ENCODE results near the gene CDC5L. TPM values are rescaled to one million over a fixed set of nuclear protein-coding genes. Genes with fewer than 3 reads are reported as not detected.

Gene CDC5L
- total and polyA plus RNA-seq, 2 experiments from 2014 or later: 27.0 to 32.5 TPM

DNA sequence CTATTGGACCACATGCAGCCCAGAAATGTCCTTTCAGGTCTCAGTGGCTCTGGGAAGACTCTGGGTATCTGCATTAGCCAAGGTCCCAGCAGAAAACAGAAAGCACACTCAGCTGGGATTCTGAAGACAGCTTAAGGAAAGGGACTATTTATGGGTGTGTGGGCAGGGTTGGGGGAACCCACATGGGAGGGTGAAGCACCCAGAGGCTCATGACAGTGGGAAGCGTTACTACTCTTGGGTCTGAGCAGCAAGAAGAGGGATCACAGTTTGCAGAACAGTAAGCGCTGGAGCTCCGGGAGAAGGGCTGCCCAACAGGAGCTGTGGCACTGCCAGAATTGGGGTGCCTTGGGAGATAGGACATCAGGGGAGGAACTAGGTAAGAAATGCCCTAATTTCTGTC is 12.4 kb upstream of the CDC5L start:
- Histone ChIP-seq H3K27ac (ENCODE audit: low read depth) (no peak overlapping the region), H3K27me3 (ENCODE audit: insufficient read depth) (no peaks in the 10 kb centered on the region), H2AFZ (peak overlapping the region; percentile 43; the same call in 1 of the 2 replicates), H3K9me2 (ENCODE audit: insufficient read depth) (no peaks in the 10 kb centered on the region), H3K36me3 (ENCODE audit: insufficient read depth) (no peaks in the 10 kb centered on the region), H3K79me2 (replicated peaks; ENCODE audit: insufficient read depth) (no peaks in the 10 kb centered on the region), H4K20me1 (replicated peaks; ENCODE audit: insufficient read depth) (no peaks in the 10 kb centered on the region), H3K4me1 (ENCODE audit: insufficient read depth) (no peaks in the 10 kb centered on the region), H3K4me3 (no peak overlapping the region), H3F3A (replicated peaks; ENCODE audit: low read depth) (no peaks in the 10 kb centered on the region), H3K4me2 (no peak overlapping the region)
- TF ChIP-seq, protein P1, sequence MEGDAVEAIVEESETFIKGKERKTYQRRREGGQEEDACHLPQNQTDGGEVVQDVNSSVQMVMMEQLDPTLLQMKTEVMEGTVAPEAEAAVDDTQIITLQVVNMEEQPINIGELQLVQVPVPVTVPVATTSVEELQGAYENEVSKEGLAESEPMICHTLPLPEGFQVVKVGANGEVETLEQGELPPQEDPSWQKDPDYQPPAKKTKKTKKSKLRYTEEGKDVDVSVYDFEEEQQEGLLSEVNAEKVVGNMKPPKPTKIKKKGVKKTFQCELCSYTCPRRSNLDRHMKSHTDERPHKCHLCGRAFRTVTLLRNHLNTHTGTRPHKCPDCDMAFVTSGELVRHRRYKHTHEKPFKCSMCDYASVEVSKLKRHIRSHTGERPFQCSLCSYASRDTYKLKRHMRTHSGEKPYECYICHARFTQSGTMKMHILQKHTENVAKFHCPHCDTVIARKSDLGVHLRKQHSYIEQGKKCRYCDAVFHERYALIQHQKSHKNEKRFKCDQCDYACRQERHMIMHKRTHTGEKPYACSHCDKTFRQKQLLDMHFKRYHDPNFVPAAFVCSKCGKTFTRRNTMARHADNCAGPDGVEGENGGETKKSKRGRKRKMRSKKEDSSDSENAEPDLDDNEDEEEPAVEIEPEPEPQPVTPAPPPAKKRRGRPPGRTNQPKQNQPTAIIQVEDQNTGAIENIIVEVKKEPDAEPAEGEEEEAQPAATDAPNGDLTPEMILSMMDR (conservative IDR thresholded peaks at IDR 0.05; ENCODE audit: low read depth in 2 of 2): no peak
- TF ChIP-seq ZNF114 (CRISPR knock-in tag; IDR thresholded peaks at IDR 0.05) (no peak), CREB1 (CRISPR knock-in tag; IDR thresholded peaks at IDR 0.05; ENCODE audit: low read depth) (no peak), EZH2 (IDR thresholded peaks at IDR 0.05; ENCODE audit: low read depth, unreplicated experiment) (no peak), POLR2AphosphoS5 (IDR thresholded peaks at IDR 0.05; ENCODE audit: low read depth) (no peak), NANOG (IDR thresholded peaks at IDR 0.05; ENCODE audit: borderline replicate concordance) (no peak), STAT1 (IDR thresholded peaks at IDR 0.05; ENCODE audit: unreplicated experiment) (no peak), EZH2phosphoT487 (IDR thresholded peaks at IDR 0.05; ENCODE audit: unreplicated experiment) (no peak), ZNF331 (CRISPR knock-in tag; IDR thresholded peaks at IDR 0.05; ENCODE audit: low read depth) (no peak), JUNB (IDR thresholded peaks at IDR 0.05; ENCODE audit: unreplicated experiment) (no peak)
- TF ChIP-seq, protein P2, sequence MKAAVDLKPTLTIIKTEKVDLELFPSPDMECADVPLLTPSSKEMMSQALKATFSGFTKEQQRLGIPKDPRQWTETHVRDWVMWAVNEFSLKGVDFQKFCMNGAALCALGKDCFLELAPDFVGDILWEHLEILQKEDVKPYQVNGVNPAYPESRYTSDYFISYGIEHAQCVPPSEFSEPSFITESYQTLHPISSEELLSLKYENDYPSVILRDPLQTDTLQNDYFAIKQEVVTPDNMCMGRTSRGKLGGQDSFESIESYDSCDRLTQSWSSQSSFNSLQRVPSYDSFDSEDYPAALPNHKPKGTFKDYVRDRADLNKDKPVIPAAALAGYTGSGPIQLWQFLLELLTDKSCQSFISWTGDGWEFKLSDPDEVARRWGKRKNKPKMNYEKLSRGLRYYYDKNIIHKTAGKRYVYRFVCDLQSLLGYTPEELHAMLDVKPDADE (IDR thresholded peaks at IDR 0.05): no peak
- TF ChIP-seq, protein P3, sequence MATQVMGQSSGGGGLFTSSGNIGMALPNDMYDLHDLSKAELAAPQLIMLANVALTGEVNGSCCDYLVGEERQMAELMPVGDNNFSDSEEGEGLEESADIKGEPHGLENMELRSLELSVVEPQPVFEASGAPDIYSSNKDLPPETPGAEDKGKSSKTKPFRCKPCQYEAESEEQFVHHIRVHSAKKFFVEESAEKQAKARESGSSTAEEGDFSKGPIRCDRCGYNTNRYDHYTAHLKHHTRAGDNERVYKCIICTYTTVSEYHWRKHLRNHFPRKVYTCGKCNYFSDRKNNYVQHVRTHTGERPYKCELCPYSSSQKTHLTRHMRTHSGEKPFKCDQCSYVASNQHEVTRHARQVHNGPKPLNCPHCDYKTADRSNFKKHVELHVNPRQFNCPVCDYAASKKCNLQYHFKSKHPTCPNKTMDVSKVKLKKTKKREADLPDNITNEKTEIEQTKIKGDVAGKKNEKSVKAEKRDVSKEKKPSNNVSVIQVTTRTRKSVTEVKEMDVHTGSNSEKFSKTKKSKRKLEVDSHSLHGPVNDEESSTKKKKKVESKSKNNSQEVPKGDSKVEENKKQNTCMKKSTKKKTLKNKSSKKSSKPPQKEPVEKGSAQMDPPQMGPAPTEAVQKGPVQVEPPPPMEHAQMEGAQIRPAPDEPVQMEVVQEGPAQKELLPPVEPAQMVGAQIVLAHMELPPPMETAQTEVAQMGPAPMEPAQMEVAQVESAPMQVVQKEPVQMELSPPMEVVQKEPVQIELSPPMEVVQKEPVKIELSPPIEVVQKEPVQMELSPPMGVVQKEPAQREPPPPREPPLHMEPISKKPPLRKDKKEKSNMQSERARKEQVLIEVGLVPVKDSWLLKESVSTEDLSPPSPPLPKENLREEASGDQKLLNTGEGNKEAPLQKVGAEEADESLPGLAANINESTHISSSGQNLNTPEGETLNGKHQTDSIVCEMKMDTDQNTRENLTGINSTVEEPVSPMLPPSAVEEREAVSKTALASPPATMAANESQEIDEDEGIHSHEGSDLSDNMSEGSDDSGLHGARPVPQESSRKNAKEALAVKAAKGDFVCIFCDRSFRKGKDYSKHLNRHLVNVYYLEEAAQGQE (IDR thresholded peaks at IDR 0.05; ENCODE audit: unreplicated experiment): no peak
- TF ChIP-seq, protein P4, sequence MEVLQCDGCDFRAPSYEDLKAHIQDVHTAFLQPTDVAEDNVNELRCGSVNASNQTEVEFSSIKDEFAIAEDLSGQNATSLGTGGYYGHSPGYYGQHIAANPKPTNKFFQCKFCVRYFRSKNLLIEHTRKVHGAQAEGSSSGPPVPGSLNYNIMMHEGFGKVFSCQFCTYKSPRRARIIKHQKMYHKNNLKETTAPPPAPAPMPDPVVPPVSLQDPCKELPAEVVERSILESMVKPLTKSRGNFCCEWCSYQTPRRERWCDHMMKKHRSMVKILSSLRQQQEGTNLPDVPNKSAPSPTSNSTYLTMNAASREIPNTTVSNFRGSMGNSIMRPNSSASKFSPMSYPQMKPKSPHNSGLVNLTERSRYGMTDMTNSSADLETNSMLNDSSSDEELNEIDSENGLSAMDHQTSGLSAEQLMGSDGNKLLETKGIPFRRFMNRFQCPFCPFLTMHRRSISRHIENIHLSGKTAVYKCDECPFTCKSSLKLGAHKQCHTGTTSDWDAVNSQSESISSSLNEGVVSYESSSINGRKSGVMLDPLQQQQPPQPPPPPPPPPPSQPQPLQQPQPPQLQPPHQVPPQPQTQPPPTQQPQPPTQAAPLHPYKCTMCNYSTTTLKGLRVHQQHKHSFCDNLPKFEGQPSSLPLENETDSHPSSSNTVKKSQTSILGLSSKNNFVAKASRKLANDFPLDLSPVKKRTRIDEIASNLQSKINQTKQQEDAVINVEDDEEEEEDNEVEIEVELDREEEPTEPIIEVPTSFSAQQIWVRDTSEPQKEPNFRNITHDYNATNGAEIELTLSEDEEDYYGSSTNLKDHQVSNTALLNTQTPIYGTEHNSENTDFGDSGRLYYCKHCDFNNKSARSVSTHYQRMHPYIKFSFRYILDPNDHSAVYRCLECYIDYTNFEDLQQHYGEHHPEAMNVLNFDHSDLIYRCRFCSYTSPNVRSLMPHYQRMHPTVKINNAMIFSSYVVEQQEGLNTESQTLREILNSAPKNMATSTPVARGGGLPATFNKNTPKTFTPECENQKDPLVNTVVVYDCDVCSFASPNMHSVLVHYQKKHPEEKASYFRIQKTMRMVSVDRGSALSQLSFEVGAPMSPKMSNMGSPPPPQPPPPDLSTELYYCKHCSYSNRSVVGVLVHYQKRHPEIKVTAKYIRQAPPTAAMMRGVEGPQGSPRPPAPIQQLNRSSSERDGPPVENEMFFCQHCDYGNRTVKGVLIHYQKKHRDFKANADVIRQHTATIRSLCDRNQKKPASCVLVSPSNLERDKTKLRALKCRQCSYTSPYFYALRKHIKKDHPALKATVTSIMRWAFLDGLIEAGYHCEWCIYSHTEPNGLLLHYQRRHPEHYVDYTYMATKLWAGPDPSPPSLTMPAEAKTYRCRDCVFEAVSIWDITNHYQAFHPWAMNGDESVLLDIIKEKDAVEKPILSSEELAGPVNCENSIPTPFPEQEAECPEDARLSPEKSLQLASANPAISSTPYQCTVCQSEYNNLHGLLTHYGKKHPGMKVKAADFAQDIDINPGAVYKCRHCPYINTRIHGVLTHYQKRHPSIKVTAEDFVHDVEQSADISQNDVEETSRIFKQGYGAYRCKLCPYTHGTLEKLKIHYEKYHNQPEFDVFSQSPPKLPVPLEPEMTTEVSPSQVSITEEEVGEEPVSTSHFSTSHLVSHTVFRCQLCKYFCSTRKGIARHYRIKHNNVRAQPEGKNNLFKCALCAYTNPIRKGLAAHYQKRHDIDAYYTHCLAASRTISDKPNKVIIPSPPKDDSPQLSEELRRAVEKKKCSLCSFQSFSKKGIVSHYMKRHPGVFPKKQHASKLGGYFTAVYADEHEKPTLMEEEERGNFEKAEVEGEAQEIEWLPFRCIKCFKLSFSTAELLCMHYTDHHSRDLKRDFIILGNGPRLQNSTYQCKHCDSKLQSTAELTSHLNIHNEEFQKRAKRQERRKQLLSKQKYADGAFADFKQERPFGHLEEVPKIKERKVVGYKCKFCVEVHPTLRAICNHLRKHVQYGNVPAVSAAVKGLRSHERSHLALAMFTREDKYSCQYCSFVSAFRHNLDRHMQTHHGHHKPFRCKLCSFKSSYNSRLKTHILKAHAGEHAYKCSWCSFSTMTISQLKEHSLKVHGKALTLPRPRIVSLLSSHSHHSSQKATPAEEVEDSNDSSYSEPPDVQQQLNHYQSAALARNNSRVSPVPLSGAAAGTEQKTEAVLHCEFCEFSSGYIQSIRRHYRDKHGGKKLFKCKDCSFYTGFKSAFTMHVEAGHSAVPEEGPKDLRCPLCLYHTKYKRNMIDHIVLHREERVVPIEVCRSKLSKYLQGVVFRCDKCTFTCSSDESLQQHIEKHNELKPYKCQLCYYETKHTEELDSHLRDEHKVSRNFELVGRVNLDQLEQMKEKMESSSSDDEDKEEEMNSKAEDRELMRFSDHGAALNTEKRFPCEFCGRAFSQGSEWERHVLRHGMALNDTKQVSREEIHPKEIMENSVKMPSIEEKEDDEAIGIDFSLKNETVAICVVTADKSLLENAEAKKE (CRISPR knock-in tag; IDR thresholded peaks at IDR 0.05): no peak
- no peaks in the 10 kb centered on the region for H3K9me3 Mint-ChIP-seq
- H3K4me1 Mint-ChIP-seq: no peaks in the 10 kb centered on the region
- DNase-seq (ENCODE audit: low spot score) (no peak), ATAC-seq (no peak)
- H3K36me3 Mint-ChIP-seq (ENCODE audit: low read depth): no peaks in the 10 kb centered on the region
- H3K27me3 Mint-ChIP-seq (ENCODE audit: insufficient read depth, low read depth, poor library complexity): no peaks in the 10 kb centered on the region
- H3K4me3 Mint-ChIP-seq: no peak overlapping the region
- H3K27ac Mint-ChIP-seq: no peak overlapping the region

Measured in GM23338 (cell line).